GM18502 (cell line): ENCODE results near the gene MYOD1.

Experiments
- ATAC-seq: cut with Tn5 transposase; IDR thresholded peaks from one replicate; pipeline ENCODE4 v1.9.1; 2021; ENCODE audit warnings: mild to moderate bottlenecking; ENCODE audit not compliant: unreplicated experiment, poor library complexity

The MYOD1 gene

GRCh38 chr11:17733261-17733660, 13.9 kb downstream of the MYOD1 start:
- ATAC-seq: no peak

- no peak for ATAC-seq
Measured at GRCh38 chr11:17734418-17734911, 15.1 kb downstream of the MYOD1 start, which contains the start of gene KCNC1. Gene KCNC1 (plus strand): TSS chr11:17734781. CDS start chr11:17736003, 1,222 bp downstream.

GRCh38 chr11:17734986-17735817, 15.8 kb downstream of the MYOD1 start:
- ATAC-seq: no peak

GRCh38 chr11:17735818-17736578, 16.6 kb downstream of the MYOD1 start:
- no peak for ATAC-seq

- no peak for ATAC-seq
Measured at GRCh38 chr11:17736579-17736893, 17.2 kb downstream of the MYOD1 start.

- no peak for ATAC-seq
Measured at GRCh38 chr11:17736930-17737817, 17.8 kb downstream of the MYOD1 start.

- no peak for ATAC-seq
Measured at GRCh38 chr11:17738151-17738973, 19.0 kb downstream of the MYOD1 start.

- ATAC-seq: no peak
Measured at GRCh38 chr11:17739945-17740338, 20.6 kb downstream of the MYOD1 start.

GRCh38 chr11:17740649-17741235, 21.4 kb downstream of the MYOD1 start:
- ATAC-seq: no peak

- no peak for ATAC-seq
Measured at GRCh38 chr11:17741487-17741886, 22.1 kb downstream of the MYOD1 start.

GRCh38 chr11:17742019-17742418, 22.6 kb downstream of the MYOD1 start:
- ATAC-seq: no peak

GRCh38 chr11:17743026-17743807, 23.8 kb downstream of the MYOD1 start:
- ATAC-seq: no peak

- no peak for ATAC-seq
Measured at GRCh38 chr11:17743808-17744119, 24.4 kb downstream of the MYOD1 start.

GRCh38 chr11:17744151-17744940, 25.0 kb downstream of the MYOD1 start:
- no peak for ATAC-seq

GRCh38 chr11:17745023-17745772, 25.8 kb downstream of the MYOD1 start:
- ATAC-seq: no peak

GRCh38 chr11:17746096-17746495, 26.7 kb downstream of the MYOD1 start:
- ATAC-seq: no peak
